ENCODE measurements around the gene SH2D6. TPM values are rescaled to one million over a fixed set of nuclear protein-coding genes. Genes with fewer than 3 reads are reported as not detected.

The SH2D6 gene
- total and polyA plus RNA-seq, 9 of the 15 experiments (the other 6 are each of a cell fraction or from before 2014, with no cell fraction given) = 0.07 to 0.76 (median 0.33) TPM; not detected in 2

- TF ChIP-seq, protein P1, sequence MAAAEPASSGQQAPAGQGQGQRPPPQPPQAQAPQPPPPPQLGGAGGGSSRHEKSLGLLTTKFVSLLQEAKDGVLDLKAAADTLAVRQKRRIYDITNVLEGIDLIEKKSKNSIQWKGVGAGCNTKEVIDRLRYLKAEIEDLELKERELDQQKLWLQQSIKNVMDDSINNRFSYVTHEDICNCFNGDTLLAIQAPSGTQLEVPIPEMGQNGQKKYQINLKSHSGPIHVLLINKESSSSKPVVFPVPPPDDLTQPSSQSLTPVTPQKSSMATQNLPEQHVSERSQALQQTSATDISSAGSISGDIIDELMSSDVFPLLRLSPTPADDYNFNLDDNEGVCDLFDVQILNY (CRISPR knock-in tag; IDR thresholded peaks at IDR 0.05) = no peak
- TF ChIP-seq ZNF121 (CRISPR knock-in tag; conservative IDR thresholded peaks at IDR 0.05) = no peak
- TF ChIP-seq RFX1 (IDR thresholded peaks at IDR 0.05) = no peak
- no peak for TF ChIP-seq MEF2D (tag; conservative IDR thresholded peaks at IDR 0.05; ENCODE audit: low read depth)
- TF ChIP-seq CXXC5 (CRISPR knock-in tag; IDR thresholded peaks at IDR 0.05) = peak; percentile 89
- TF ChIP-seq KAT2B (IDR thresholded peaks at IDR 0.05; ENCODE audit: low read depth, low read length) = no peak
- no peak for TF ChIP-seq ZNF586 (CRISPR knock-in tag; conservative IDR thresholded peaks at IDR 0.05)
- no peak for TF ChIP-seq ZNF23 (CRISPR knock-in tag; IDR thresholded peaks at IDR 0.05)
- no peak for TF ChIP-seq NFATC3 (IDR thresholded peaks at IDR 0.05)
- TF ChIP-seq, protein P2, sequence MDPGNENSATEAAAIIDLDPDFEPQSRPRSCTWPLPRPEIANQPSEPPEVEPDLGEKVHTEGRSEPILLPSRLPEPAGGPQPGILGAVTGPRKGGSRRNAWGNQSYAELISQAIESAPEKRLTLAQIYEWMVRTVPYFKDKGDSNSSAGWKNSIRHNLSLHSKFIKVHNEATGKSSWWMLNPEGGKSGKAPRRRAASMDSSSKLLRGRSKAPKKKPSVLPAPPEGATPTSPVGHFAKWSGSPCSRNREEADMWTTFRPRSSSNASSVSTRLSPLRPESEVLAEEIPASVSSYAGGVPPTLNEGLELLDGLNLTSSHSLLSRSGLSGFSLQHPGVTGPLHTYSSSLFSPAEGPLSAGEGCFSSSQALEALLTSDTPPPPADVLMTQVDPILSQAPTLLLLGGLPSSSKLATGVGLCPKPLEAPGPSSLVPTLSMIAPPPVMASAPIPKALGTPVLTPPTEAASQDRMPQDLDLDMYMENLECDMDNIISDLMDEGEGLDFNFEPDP (CRISPR knock-in tag; IDR thresholded peaks at IDR 0.05) = no peak
- no peak for TF ChIP-seq HSF4 (CRISPR knock-in tag; IDR thresholded peaks at IDR 0.05; ENCODE audit: borderline replicate concordance)
- no peak for TF ChIP-seq ZC3H4 (CRISPR knock-in tag; IDR thresholded peaks at IDR 0.05; ENCODE audit: borderline replicate concordance)
- TF ChIP-seq, protein P3, sequence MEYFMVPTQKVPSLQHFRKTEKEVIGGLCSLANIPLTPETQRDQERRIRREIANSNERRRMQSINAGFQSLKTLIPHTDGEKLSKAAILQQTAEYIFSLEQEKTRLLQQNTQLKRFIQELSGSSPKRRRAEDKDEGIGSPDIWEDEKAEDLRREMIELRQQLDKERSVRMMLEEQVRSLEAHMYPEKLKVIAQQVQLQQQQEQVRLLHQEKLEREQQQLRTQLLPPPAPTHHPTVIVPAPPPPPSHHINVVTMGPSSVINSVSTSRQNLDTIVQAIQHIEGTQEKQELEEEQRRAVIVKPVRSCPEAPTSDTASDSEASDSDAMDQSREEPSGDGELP (CRISPR knock-in tag; IDR thresholded peaks at IDR 0.05; ENCODE audit: borderline replicate concordance) = no peak
- TF ChIP-seq PHF21A (IDR thresholded peaks at IDR 0.05; ENCODE audit: borderline replicate concordance, low read depth) = no peak
- TF ChIP-seq CREBBP (IDR thresholded peaks at IDR 0.05; ENCODE audit: low read depth, low read length) = no peak
- no peak for TF ChIP-seq GTF2E2 (tag; IDR thresholded peaks at IDR 0.05)
- no peak for TF ChIP-seq DLX4 (CRISPR knock-in tag; IDR thresholded peaks at IDR 0.05)
- no peak for TF ChIP-seq NONO (IDR thresholded peaks at IDR 0.05; ENCODE audit: low read depth in 2 of 2, low read length in 1 of 2)
- TF ChIP-seq TOE1 (IDR thresholded peaks at IDR 0.05; ENCODE audit: borderline replicate concordance) = peak; percentile 57; the same call in 1 of the 2 replicates
- no peak for TF ChIP-seq TOE1 (CRISPR knock-in tag; IDR thresholded peaks at IDR 0.05; ENCODE audit: borderline replicate concordance, low read depth)
- TF ChIP-seq PPARD (CRISPR knock-in tag; IDR thresholded peaks at IDR 0.05) = no peak
- no peak for TF ChIP-seq SMARCA5 (IDR thresholded peaks at IDR 0.05)
- TF ChIP-seq MCM5 (IDR thresholded peaks at IDR 0.05; ENCODE audit: low read depth) = no peak
- TF ChIP-seq ZZZ3 (IDR thresholded peaks at IDR 0.05) = no peak
- no peak for TF ChIP-seq HNRNPUL1 (IDR thresholded peaks at IDR 0.05; ENCODE audit: low read length)
Measured at GRCh38 chr2:85437488-85438200, 19.1 kb downstream of the SH2D6 start (continued).

All from K562 (cell line).